RPMI8226 (cell line): ENCODE results near the gene FNTB.
"Not testable (repeated sequence)": the region's sequence is repeated elsewhere in the genome, so short reads cannot be mapped to it uniquely, and the experiment has no call there.

Experiments
- DNase-seq: peaks from one replicate; pipeline ENCODE4 v3.0.0-alpha.2; 2015

FNTB gene

DNA sequence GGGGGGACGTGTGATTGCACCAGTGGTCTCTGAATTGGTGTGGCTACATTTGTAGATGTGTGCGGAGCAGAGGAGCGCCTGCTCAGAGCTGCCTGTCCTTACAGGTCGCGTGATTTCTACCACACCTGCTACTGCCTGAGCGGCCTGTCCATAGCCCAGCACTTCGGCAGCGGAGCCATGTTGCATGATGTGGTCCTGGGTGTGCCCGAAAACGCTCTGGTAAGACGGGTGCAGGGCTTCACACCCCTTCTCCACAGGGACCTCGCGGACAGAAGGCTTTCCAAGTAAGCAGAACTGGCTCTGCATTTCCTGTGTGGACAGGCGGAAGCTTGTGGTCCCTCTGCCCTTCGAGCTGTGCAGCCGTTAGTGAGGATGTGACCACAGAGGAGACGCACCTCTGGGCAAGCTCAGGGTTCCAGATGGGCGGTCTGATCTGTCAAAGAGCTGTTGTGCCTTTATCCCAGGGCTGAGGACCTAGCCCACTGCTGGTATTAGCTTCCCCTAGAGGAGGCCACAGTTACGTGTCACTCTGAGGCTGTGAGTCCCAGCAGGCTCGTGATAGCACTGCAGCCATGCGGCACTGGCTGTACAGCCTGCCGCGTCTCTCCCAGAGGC, 67.9 kb downstream of the FNTB start:
- no peak for DNase-seq

DNA sequence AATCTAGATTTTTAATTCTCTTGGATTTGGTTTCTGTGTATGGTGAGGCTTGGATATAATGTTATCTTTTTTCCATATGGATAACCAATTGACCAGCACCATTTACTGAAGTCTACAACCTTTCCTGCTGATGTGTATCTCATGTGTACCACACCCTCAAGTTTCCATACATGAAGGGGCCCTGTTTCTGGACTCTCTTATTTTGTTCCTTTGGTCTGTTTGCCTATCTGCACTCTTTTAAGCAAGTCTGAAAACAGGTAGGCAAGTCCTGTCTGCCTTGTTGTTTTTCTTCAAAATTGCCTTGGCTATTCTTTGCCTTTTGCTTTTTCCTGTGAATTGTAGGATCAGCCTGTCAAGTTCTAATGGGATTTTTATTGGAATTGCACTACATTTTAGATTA, 71.0 kb downstream of the FNTB start:
- DNase-seq: no peak

DNA sequence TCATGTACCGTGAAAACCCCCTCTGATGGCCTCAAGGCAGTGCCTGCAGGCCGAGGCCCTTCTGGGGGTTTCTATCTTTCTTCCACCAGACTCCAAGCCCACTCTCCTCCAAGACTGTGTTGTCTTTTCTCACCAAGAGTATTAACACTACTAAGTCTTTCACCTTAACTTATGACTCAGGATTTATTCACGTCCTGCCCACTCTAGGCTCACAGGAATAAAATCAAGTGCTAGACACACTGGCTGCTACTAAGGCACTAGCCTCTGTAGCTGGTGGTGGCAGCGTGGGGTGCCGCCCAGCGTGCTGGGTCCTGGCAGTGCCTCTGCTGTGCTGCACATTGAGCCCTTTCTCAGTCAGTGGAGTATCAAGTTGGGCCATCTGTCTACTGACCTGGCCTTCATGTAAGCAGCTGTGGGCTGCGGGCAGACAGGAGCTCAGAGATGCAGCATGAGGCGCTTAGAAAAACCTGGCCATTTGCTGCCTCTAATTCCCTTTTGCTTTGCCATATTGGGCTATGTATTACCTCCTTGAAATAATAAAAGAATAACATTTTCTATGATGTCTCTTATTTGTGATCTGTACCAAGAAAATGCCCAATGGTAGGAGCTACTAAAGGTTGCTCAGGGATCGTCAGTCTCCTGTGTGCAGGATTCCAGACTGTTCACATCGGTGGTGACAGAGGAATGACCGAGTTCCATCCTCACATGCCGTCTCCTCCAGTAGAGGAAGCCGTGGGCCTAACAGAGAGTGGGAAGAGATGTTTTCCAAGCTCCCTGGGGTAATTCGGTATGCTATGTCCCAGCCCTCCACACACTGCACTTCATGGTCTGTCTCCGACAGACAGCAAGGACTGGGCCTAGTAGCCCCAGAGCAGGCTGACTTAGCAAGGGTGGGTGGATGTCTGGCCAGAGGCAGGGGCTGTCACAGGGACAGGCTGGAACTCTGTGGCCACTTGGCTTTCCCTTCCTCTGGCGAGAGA, 75.7 kb downstream of the FNTB start:
- DNase-seq: no peak

DNA sequence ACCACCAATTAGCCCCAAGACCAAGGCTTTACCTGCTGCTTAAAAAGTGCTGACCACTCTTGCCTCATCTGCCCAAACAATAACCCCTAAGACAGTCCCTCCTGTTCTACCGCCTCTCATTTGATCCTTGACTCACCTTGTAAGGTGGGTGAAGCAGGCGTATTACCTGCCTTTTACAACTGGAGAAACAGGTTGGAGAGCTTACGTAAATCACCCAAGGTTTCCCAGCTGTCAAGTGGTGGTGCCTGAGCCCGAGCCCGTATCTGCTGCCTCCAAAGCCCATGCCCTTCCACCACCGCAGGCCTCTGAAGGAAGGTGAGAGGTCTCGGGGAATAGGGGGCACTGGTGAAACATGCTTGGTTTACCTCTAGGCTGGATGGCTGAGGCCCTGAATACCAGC, 79.0 kb downstream of the FNTB start:
- no peak for DNase-seq

DNA sequence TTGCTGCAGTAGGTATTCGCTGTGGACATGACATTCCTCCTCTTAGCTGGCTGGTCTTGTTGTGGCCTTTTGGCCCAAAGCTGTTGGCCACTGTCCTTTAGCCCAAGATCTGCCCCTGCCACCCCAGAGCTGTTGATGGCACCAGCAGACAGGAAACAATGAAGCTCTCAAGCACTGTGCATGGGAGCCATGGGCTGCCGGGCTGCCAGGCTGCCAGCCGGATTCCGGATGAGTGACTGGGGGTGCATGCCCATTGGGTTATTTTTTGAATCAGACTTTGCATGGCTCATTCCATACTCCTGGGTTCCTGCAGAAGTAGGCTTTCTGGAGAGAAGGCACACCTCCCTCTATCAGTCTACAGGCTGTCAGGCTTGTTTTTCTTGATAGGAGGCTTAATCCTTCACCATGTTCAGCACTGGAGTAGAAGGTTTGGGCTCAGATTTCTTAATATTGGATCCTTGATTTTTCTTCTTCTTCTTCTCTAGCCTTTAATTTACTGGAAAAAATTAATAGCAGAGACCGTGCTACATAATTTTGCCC, 83.2 kb downstream of the FNTB start:
- DNase-seq: no peak

DNA sequence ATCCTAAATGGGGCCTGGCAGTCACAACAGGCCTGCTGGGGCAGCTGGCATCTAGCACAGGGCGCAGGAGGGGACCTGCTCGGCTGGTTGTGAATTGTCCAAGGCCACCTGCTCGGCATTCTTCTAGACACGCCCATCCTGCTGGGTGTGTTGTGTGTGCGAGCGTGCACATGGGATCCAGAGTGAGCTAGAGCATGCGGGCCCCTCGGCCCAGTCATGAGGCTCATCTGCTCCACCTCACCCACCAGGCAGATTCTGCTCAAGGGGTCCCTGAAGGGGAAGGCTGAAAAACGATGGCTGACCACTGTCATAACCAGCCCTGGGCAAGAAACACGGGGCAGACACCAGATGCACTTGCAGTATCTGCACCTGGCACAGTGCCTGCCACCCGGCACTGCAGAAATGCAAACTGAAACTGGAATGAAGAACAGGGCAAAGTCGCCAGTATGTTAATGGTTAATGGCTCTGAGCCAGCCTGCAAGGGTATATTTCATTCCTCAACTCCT, 83.8 kb downstream of the FNTB start:
- peak; percentile 90 for DNase-seq

DNA sequence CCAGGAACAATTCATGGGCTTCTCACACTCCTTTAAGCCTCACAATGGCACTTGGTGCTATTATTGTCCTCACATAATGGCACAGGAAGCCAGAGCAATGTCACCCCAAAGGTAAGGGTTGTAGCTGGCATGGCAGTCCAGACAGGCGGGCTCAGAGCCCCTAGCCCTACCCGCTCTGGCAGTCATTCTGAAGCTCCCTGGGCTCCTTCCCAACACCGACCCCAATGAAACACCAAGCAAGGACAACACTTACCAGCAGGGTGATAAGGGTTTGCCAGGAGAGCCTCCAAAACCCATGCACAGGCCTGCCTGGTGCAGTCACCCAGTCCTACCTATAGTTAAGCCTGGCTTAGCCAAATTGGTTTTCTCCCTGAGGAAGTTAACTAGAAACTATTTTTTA, 84.8 kb downstream of the FNTB start:
- DNase-seq: no peak

DNA sequence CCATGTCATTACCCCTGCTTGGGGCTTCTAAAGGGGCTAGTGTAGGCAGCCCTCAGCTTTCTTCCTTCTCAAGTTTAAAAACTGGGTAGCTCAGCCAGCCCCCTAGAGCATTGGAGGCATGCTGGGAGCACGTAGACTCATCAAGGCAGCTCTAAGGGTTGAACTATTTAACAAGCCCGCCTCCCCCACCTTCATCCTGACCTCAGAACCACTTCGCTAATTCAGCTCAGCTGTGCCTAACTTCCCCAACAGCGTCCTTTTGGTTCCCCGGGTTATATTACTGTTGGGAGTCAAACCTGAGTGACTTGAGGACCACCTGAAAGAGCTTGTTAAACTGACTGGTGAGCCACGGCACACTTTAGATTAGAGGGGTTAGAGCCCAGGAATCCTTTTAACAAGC, 85.6 kb downstream of the FNTB start:
- DNase-seq: no peak

DNA sequence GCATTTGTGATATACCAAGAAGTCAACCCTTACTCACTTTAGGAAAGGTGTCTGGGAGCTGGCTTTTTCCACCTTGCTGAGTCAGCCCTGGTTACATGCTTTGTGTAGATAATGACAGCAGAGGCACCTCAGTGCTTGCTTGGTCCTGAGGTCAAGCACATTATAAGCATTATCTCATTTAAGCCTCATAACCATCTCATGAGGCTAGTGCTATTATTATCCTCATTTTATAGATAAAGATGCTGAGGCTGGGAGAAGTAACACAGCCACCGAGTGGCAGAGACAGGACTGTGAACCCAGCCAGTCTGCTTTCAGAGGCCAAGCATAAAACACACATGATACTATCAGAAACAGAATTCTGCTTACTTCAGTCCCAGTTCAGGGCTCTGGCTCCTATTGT, 86.2 kb downstream of the FNTB start:
- no peak for DNase-seq

DNA sequence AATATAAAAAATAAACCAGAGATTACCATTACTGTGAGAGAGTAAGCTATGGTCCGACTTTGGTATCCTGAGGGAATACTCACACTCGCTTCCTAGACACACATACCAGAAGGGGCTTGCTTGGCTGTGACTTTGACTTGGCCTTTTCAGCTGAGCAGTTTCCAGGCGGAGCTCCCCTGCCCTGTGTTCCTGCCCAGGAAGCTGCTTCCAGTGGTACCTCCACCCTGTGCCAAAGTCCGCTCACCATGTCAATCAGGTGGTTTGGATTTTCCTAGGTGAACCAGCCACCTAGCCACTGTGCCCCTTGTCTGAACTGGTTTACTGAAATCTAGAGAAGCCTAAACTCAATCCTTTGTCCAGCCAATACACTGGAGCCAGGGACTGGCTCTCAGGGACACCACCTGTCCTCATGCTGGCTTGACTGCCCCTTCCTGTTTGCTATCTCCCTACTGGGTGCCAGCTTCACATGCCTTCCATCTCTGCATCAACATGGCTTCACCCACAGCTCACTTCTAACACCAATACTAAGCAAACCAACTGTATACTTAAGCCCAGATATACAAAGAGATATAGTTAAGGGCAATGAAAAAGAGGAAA, 87.0 kb downstream of the FNTB start:
- no peak for DNase-seq

DNA sequence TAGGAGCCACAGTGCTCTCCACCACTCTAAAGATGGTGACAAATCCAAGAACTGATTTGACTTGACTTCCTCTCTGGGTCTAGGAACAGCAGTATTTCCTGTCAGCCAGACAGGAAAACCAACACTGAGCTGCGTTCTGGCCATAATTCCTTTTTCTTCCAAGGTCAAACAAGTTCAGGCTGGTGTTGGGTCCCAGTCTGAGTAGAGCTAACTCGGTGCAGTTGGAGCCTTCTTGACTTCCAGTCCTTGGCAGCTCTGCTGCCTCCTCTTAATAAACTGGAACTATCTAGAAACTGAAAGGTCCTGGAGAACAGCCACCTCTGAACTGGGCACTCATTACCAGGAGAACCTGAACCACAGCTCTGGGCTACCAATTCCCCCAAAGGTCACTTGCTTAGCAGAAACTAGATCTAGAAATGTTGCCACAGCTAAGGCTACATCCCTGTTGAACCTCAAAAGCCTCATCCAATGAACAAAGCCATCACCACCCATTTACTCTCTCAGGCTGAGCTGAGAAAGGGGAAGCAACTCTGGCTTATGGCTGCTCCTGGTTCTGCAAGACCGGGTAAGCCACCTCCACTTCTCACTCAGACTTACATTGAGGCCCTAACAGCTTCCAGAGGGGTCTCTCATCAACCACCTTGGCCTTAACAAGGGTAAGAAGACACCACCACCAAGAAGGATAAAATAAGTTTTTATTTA, 87.9 kb downstream of the FNTB start:
- DNase-seq: no peak

DNA sequence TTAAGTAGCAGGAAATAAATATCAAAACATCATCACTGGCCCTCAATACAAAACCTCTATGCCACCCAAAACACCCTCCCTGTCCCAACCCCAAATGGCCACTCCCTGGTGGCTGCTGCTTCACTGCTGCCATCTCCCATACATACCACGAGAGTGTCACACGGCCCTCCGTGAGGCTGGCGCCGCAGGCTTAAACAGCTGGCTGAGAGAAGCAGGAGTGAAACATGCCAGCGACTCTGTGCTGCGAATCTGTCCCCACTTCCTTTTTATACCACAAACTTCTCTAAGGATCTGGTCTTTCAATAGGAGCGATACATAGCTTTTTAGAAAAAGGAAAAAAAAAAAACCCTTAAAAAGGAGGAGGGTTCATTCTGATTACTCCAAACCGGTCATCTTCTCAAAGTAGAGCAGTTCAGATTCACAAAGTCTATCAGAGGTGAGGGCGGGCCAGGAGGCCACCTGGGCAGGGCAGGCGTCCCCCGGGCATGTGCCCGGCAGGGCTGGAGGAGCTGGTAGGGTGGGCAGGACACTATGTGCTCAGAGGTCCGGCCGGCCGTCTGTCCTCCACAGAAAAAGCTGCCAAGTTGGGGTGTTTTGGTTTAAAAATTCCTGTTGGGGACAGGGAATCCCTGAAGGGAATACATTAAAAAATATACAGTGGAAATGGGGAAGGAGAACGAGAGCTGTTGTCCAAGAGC, 89.1 kb downstream of the FNTB start:
- no peak for DNase-seq

DNA sequence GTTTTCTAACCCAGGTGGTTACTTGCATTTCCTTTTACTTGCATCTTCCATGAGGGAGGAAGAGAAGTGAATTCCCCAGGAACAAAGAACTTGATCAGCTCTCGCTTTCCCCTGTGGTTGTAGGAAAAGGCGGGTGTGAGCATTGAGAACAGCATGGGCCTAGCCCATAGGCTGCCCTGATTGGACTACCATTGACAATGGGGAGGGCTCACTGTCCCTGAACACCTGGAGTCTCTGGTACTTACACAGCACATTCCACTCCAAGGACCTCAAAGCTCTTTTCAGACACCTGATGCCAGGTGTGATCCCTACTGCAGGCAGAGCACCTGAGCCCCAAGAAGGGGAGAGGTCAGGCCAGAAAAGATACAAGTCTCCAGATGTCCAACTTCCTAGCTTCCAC, 90.6 kb downstream of the FNTB start:
- DNase-seq: no peak

DNA sequence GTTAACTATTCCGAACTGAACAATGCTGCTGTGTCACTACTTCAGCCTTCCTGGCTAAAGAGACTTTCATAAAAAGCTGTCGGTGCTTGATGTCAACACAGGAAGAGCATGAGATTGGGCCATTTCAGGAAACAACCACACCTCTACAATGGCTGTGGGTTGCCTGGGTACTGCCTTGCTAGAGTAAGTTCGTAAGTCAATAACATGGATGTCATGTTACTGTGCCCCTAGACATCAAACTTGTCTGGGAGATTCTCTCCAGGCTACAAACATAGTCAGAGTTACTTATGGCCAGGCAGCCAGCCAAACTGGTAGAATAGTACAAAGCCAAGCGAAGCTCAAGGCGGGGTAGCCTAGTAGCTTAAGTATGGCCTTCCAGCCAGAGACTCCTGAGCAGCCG, 92.5 kb downstream of the FNTB start:
- no peak for DNase-seq

DNA sequence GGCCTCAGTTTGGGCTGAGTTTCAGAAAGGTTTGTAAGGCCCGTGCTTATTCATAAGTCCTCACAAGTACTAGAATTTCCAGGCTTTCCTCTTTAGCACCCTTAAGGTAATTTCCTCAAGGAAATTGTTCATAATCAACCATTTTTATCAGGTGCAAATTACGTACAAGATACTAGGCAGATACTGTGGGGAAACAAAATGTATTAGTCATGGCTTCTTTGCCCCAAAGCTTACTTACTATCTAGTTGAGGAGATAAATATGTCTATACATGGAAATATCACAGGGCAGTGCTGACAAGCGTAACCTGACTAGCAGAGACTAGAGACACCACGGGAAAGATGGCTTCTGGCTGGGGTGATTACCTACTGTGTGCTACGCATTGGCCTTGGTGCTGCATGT, 93.1 kb downstream of the FNTB start:
- DNase-seq: no peak

DNA sequence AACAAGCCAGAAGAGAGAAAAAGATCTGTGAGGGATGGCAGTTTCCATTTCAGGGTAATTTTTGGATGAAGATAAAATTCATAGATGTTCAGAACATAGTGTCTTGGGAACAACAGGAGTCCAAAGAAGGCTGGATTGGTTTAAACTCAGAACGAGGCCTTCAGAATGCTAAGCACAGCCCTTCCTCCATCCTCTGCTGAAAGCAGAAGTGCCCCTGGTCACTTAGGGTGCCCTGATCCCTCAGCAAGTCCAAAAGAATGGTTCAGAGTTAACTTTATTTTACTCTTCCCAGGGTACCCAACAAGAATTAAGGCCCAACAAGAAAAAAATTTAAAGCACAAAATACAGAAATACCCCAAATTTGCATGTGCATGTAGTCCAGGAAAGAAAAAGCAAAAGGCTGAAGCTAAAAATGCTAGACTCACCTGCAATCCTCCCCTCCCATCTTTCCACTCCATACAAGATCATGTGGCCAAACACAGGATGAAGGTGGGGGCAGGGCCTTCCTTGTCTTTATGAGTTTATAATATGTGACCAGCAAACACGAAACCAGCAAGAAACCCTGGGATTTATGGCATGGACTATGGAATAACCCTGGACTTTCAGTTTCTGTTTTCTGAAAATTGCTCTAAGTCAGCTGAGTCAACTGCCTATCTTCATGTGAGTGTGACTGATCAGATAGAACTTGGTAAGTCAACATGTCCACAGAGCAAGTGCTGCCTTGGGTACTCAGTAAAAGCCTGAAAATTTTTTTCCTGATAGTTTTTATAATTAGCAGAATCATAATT, 94.5 kb downstream of the FNTB start:
- no peak for DNase-seq

DNA sequence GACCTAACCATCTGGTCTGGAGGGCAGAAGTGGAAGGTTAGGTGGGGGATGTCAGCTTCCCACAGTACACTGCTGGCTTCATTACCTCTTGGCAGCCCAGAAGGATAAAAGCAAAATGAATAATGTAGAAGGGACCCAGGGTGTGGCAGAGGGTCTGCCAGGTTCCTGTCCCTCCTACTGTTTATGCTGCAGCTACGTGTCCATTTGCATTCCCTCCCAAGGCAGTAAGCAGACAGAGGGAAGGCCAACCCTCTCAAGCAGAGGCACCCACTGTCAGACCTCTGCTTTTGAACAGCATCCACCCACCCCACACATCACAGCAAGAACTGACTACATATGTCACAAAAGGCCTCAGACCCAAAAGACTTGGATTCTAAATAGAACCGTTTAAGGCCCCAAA, 96.2 kb downstream of the FNTB start:
- DNase-seq: no peak

DNA sequence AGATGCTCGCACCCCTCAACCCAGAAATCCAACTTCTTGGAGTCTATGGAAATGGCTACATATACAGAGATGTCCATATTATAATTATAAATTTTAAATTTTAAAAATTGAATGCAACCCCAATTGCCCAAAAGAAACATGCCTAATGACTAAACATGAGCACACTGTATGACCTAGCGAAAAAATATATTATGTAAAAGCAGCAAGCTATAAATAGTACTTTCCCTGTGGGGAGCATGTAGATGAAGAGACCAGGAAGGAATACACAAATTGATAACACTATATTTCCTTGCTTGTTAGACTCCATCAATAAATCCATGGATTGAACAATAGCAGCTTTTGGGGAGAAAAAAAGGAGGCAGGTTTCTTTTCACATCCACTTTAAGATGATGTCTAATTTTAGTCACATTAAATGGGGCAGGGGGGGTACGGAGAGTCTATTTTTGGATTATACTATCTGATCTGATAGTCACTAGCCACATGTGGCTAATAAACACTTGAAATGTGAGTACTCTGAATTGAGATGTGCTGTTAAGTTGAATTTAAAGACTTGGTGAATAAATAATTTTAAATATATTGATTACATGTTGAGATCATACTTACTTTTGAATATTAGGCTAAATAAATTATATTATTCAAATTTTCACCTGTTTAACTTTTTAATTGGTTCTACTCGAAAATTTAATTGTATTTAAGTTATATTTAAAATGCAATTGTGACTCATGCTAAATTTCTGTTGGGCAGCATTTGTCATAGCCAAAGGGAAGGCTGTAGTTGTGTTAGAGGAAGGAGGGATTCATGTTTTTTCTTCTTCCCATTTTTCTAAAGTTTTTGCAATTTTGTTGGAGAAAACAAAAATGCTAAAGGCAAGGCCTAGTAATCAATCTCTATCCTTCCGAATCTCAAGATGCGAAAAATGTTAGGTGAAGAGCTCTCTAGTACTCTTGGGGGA, 98.1 kb downstream of the FNTB start:
- no peak for DNase-seq

DNA sequence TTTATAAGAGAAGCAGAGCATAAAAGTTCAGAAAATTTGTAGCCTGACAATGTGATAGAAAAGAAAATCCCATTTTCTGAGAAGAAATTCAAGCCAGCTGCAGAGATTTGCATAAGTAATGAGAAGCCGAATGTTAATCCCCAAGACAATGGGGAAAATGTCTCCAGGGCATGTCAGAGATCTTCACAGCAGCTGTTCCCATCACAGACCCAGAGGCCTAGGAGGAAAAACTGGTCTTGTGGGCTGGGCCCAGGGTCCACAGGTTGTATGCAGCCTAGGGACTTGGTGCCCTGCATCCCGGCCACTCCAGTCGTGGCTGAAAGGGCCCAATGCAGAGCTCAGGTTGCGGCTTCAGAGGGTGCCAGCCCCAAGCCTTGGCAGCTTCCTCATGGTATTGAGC, 100.0 kb downstream of the FNTB start:
- DNase-seq: not testable (repeated sequence)

DNA sequence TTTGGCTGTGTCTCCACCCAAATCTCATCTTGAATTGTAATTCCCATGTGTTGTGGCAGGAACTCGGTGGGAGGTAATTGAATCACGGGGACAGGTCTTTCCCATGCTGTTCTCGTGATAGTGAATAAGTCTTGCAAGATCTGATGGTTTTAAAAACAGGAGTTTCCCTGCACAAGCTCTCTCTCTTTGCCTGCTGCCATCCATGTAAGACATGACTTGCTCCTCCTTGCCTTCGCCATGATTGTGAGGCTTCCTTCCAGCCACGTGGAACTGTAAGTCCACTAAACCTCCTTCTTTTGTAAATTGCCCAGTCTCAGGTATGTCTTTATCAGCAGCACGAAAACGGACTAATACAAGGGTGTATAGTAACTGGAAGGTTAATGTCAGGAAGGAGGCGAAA, 101.1 kb downstream of the FNTB start:
- not testable (repeated sequence) for DNase-seq
